PFSK-1 (cell line): ENCODE data around the gene ACSL5.

Experiments
- FOXP2 ChIP-seq: optimal IDR thresholded peaks from 2 replicates; pipeline ENCODE3; 2011; ENCODE audit warnings: borderline replicate concordance, control low read depth, inconsistent platforms; ENCODE audit not compliant: insufficient read depth; ENCODE audit errors: extremely low read length, extremely low read depth
- POLR2AphosphoS5 ChIP-seq: IDR thresholded peaks from 2 replicates; pipeline ENCODE4 v1.6.1; 2012; ENCODE audit warnings: low read depth, mild to moderate bottlenecking, control low read depth, low read length, moderate library complexity
- REST ChIP-seq, 2 experiments: IDR thresholded peaks; 2 replicates each; pipeline versions ENCODE4 v1.6.1 to v1.8.0; 2011 to 2012; ENCODE audit warnings: low read depth in 2 of 2, low read length in 2 of 2, control low read depth in 1 of 2, inconsistent platforms in 1 of 2, mild to moderate bottlenecking in 1 of 2, moderate library complexity in 1 of 2; ENCODE audit not compliant: insufficient read depth in 1 of 2
- SIN3A ChIP-seq: IDR thresholded peaks from 2 replicates; pipeline ENCODE4 v1.6.1; 2012; ENCODE audit warnings: mild to moderate bottlenecking, low read length, moderate library complexity, borderline replicate concordance; ENCODE audit not compliant: insufficient read depth
- TAF1 ChIP-seq: IDR thresholded peaks from 2 replicates; pipeline ENCODE4 v1.6.1; 2012; ENCODE audit warnings: low read length, control low read depth, borderline replicate concordance; ENCODE audit not compliant: insufficient read depth

The ACSL5 gene

GRCh38 chr10:112369495-112370423 lies 4.2 kb upstream of the ACSL5 start:
- TF ChIP-seq TAF1, result no peak
- TF ChIP-seq REST (IDR thresholded peaks at IDR 0.05; ENCODE audit: insufficient read depth in 1 of 2, low read depth in 2 of 2, low read length in 2 of 2), result no peak
- no peak for TF ChIP-seq SIN3A
- TF ChIP-seq FOXP2, result no peak
- no peak for TF ChIP-seq POLR2AphosphoS5

GRCh38 chr10:112370424-112370819 lies 3.5 kb upstream of the ACSL5 start:
- TF ChIP-seq TAF1, result no peak
- TF ChIP-seq FOXP2, result no peak
- no peak for TF ChIP-seq SIN3A
- TF ChIP-seq REST (IDR thresholded peaks at IDR 0.05; ENCODE audit: insufficient read depth in 1 of 2, low read depth in 2 of 2, low read length in 2 of 2), result no peak

- TF ChIP-seq TAF1, result no peak
- TF ChIP-seq REST (IDR thresholded peaks at IDR 0.05; ENCODE audit: insufficient read depth in 1 of 2, low read depth in 2 of 2, low read length in 2 of 2), result no peak
- no peak for TF ChIP-seq SIN3A
- TF ChIP-seq FOXP2, result no peak
- no peak for TF ChIP-seq POLR2AphosphoS5
Observed at GRCh38 chr10:112374724-112375541, 1.0 kb downstream of the ACSL5 start.

- TF ChIP-seq SIN3A (no peak), TAF1 (no peak), REST (IDR thresholded peaks at IDR 0.05; ENCODE audit: insufficient read depth in 1 of 2, low read depth in 2 of 2, low read length in 2 of 2) (no peak), POLR2AphosphoS5 (no peak), FOXP2 (no peak)
Observed at GRCh38 chr10:112375721-112376395, 1.9 kb downstream of the ACSL5 start.
